GM21447 (cell line): Measurements from ENCODE around the gene RAD51B.

Experiments used
- ATAC-seq: cut with Tn5 transposase; IDR thresholded peaks from one replicate; pipeline ENCODE4 v1.9.1; 2021; ENCODE audit not compliant: unreplicated experiment

The RAD51B gene

DNA sequence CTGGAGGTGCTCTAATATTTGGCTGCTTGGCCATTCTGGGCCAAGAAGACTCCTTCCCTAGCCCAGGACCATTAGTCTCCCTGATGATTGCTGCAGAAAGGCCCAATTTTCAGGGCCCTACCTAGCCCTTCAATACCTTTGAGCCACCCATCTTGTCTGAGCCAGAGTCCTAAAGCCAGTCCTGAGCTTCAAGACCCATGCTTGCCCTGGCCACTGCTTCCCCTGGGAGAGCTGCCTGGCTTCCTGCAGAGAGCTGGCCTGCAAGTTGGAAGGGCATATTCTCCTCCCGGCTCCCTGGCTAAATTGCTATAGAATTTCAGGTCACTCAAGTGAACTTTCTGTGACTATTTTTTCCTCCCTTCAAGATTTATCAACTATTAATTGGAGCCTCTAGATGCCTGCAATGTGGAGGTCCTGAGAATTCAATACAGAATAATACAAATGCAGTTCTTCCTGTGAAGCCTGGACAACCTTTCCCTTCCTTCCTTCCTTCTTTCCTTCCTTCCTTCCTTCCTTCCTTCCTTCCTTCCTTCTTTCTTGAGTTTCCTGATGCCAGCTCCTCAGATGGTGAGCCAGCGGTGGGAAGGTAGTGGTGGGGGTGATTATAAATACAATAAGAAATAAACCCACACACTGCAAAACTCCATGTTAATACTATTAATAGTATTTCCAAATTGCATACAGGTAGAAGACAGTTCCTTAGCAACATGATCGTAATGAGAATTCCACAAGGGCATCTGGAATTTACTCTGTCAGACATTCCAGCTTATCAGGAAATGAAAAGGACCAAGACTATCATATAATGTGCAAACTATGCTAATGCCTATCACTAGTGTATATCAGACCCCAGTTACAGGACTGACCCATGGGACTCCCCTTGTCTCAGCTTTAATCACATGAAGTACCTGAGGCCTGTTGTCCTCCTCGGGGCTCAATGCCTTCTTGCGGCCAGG is 865.2 kb downstream of the RAD51B start:
- no peak for ATAC-seq

DNA sequence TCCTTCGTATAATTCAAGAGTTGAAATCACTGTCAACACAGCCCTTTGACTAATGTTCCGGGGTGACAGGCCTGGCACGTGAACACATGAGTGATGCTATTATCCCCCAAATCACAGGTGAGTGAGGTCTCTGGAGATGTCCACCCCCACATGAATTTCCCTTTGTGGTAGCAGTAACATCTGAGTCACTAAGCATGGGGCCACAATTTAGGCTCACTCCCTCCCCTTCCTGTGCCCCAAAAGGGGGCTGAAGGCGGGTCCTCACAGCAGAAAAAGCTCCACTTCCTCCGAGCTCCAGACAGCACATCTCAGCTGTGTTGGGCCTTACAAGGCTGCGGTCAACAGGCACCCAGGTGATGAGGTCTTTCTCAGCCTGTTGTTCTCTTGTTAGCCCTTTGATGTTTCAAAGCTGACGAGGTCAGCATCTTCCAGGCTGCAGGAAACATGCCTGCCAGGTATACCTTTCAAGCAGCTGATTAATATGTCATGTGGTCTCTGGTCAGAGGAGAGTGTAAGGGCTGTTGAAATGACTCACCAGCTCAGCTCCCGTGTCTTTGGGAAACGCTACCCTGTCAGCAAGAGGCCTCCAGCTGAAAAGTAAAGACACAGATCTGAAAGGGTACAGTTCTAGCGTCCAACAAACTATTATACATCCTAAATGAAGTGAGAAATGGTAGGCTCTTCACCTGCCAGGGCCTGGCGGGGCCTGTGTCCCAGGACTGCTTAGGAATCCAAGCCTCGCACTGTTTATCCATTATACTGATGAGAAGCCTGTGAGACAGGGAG is 866.0 kb downstream of the RAD51B start:
- peak; percentile 74 for ATAC-seq

DNA sequence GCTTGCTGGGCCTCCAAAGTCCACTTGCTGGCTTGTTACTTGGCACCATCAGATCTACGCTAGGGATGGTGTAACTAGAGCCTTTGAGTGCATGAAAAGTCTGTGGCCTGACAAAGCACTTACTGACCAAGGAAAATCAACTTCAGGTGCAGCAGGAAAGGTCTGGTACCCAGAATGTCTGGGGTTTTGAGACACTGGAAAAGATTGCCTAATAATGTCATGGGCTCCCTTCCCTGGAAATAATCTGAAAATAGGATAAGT is 866.6 kb downstream of the RAD51B start:
- ATAC-seq: no peak

DNA sequence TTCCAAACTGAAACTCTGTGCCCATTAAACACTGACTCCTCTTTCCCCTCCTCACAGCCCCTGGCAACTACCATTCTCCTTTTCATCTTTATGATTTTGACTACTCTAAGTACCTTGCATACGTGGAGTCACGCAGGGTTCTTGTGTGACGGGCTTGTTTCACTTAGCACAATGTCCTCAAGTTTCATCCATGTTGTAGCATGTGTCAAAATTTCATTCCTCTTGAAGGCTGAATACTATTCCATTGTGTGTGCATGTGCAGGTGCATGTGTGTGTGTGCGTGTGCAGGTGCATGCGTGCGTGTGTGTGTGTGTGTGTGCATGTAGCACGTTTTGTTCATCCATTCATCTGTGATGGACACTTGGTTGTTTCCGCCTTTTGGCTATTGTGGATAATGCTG is 867.1 kb downstream of the RAD51B start:
- ATAC-seq: no peak

DNA sequence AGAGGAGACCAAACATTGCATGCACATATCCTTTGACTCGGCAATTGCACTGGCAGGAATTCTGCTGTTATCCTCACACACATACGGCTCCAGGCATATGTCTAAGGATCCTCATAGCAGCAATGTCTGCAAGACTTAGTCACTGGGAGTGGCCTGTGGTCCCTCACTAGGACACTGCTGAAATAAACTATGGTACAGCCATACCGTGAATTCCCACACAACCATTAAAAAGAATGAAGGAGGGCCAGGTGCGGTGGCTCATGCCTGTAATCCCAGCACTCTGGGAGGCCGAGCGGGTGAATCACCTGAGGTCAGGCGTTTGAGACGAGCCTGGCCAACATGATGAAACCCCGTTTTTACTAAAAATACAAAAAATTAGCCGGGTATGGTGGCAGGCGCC is 868.2 kb downstream of the RAD51B start:
- ATAC-seq: no peak

DNA sequence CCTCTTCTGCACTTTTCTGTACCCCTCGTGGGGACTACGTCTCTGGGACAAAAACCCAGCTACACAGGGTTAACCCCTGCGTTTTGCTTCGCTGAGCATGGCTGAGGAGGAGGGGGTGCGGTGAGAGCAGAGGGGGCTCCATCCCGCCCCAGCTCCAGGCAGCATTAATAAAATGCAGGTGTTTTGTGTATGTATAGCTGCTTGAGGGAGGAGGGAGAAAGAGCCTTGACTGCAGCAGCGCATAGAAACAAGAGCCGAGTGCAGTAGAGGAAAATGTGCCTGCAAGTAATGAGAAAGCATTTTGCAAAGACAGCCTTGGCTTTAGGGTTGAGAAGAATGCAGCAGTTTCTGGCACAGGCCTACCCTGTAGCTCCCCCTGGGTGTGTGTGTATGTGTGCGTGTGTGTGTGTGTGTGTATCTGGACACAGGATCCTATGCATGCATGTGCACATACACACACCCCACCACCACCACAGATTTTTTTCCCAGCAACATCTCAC is 869.3 kb downstream of the RAD51B start:
- ATAC-seq: no peak

DNA sequence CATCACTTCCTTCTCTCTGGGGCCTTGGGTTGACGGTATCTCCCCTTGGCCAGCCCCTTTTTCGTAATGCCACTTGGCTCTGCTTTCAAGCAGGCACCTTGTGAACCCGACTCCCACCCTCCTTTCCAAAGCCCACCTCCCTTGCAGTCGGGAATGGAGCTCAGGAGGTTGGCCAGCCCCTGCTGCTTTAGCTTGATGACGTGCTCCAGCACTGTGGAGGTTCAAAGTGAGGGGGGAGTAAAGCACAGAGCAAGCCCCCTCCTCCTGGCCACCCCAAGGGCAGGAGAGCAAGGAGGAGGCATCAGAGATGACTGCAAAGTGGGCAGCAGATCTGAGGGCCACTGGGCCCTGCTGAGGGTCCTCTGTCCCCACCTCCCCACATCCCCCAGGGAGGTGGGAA is 869.9 kb downstream of the RAD51B start:
- no peak for ATAC-seq

DNA sequence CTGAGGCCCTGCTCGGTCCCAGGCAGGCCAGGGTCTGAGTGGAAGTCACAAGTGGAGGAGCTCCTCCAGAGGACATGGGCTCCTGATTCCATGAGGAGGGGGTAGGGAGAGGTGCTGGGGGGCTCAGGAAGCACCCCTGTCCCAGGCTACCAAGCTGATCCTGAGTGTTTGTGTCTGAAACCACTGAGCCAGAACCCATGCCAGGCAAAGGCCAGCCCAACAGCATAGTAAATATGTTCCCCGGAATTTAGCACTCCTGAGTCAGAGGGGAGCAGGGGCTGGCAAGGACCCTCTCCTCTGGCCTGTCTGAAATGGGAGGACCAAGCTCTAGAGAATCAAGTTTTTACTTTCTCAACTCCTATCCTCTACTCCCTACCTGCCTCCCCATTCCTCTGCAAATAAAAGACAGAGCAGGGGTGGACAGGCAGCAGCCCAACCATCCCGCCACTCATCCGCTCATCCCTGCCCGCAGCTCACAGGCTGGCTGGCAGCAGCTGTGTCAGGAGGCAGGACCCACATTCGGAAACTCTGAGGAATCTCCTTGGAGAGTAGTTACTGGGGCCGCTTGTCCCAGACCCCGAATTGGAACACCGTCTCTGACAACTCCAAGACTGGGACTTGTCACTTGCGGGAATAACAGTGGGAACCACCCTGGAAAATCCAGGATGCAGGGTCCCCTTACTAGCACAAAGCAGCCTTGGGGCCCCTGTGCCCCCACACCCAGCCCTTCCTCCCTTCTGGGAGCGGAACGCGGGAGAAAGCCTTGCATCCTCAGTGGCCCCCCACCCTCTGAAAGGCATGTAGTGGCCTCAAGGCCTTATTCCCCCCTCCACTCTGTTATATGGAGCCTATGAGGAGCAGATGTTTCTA is 870.7 kb downstream of the RAD51B start:
- ATAC-seq: no peak

DNA sequence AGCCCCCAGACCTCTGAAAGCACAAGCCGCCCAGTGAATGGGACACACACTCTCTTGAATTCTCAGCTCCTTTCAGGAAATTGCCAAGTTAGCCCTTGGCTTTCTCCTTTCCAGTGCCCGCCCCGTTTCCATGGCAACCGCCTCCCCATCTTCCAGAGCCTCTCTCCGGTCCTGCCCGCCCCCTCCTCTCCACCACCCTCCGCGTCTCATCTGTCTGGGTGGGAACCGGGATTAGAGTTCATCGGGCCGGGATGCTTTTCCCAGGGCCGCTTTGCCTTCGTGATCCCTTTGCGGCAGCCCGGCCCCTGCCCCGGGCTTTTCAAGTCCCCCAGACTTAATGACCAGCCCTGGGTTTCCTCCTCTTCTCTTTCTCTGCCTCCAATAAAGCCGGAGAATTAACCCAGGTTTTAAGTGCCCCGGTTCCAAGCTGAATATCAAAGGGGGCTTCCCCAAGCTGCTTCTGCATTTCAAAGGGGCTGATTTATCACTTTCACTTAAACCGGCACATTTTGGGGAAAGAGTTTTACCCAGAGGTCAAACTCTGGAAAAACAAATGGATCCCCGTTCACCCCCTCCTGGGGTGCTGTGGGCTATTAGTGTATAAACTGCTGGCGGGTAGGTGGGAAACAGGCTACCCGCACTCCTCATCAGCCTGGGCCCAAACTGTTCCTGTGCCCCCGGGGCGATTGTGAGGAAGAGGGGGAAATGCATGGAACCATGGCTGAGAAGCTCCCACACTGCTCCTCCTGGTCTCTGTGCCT is 871.6 kb downstream of the RAD51B start:
- no peak for ATAC-seq

DNA sequence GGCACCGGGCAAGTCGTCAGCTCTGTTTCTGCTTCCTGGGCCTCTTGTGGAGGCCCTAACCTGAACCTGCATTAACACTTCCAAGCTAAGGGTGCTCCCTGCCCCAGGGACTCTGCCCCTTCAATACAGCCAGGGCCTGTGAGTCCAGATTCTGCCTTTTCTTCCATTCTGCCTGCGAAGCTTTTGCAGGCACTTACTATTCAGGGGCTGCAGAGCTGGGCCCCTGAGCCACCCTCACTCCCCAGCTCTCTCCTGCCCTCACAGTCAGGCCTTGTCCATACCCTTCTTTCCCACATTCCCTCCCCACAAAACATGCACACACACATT is 872.2 kb downstream of the RAD51B start:
- no peak for ATAC-seq

DNA sequence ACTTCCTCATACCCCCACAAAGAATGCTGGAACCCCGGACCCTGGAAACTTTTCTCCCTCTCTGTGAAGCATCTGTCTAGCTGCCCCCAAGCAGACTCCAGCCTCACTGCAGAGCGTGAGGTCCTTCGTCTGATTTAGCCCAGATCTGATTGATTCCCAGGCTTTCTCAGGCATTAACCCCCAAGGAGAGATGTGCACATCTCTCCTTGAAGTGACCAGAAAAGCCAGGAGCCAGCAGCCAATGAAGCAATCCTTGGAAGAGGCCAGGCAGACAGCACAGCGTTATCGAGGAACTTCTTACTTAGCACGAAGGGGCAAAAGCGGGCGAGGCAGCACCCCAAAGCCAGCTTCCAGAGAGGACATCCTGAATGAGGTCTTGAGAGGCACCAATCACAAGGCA is 872.6 kb downstream of the RAD51B start:
- no peak for ATAC-seq

DNA sequence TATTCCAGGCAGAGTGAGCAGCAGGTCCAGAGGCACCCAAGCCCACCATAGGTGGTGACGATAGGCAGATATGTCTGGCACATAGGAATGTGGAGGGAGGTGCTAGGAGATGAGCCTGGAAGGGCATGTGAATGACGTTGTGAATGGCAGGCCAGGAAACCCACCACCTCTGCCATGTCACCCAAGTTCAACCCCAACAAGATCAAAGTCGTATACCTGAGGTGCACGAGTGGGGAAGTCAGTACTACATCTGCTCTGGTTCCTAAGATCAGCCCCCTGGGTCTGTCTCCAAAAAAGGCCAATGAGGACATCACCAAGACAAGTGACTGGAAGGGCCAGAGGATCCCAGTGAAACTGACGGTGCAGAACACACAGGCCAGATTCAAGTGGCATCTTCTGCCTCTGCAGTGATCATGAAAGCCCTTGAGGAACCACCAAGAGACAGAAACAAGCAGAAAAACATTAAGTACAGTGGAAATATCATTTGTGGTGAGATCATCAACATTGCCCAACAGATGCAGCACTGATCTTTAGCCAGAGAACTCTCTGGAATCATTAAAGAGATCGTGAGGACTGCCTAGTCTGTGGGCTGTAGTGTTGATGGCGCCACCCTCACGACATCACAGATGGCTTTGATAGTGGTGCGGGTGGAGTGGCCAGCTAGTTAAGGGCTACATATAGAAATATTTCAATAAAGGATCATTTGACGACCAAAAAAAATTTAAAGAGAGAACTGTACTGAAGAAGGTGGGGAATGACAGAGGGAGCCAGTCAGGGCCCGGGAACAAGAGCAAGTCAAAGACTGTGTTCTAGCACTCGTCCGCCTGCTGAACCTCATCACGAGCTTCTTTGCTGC is 873.6 kb downstream of the RAD51B start:
- ATAC-seq: no peak

DNA sequence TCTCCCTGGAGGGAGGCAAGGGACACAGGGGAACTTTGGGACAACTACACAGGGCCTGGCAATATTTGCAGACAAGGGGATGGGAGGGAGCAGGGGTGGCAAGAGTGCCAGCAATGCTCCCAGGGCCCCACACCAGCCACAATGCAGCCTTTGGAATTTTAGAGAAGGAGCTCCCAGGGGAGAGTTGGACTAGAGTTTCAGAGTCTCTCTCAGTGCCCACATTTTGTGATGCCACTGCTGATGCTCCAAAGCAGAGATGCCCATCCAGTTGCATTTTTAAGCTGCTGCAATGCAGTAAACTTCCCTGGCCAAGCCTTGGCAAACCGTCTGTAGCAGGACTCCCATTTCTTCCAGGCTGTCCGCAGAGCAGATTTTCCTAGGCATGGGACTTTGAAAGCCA is 874.3 kb downstream of the RAD51B start:
- ATAC-seq: no peak

DNA sequence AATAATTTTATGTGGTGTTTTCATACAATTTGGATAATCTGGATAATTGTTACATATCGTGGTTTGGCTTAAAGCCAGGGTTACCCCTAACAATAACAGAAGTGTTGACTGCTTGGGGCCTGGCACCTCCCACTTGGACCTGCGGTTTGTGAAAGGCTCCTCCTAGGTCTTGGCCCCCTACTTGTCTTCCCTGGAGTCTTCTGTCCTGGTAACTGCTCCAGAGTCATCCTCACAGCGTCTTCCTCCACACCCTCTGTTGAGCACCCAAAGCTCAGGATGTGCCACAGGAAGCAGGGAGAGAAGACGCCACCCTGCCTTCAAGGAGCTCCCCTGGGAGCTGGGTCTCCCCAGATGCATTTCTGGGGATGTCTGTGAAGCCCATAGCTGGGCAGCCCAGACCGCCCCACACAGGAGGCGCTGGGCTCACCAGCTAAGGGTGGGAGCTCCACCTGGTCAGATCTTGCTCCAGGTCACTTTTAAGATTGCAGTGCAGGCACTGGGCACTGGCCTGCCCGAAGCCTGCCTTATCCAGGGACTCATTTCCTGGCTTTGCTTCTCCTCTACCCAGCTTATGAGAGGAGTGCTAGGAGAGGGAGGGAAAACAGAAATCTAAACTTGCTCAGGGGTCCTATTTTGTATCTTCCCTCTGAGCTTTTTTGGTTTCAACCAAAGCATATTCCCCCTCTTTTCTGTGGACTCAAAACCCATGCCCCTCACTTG is 875.1 kb downstream of the RAD51B start:
- ATAC-seq: no peak

DNA sequence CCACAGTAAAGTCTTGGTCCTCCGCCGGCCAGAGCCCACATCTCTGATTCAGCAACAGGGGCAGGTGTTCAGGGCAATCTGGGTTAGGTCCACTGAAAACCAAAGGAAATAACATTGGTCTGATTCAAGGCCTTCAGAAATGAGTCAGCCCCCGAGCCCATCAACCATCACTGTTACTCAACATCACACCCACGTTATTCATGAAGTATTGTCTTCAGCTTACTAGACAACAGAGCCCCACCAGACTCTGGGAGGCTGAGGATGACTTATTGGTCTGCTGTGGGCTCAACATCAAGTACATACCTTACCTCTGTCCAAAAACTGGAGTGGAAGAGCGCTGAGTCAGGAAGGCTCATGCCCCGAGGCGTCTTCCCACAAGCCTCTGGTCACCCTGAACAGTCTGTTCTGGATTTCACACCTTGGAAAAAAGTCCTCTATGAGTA is 875.8 kb downstream of the RAD51B start:
- peak; percentile 96 for ATAC-seq

DNA sequence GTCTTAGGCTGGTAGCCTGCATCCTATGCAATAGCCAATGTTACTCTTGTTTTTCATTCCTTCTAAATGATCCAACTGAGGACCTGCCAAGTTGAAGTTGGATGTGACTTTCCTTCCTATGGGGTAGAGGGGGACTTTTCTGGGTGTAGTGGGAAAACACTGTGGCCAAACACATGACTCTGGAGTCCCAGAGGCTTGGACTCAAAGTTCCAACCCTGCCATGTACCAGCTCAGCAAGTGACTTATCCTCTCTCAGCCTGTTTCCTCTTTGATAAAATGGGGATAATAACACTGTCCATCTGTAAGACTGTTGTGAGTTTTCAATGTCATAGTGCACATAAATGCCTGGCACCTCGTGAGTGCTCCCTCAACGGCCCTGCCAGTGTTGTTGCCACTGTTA is 876.3 kb downstream of the RAD51B start:
- ATAC-seq: no peak

DNA sequence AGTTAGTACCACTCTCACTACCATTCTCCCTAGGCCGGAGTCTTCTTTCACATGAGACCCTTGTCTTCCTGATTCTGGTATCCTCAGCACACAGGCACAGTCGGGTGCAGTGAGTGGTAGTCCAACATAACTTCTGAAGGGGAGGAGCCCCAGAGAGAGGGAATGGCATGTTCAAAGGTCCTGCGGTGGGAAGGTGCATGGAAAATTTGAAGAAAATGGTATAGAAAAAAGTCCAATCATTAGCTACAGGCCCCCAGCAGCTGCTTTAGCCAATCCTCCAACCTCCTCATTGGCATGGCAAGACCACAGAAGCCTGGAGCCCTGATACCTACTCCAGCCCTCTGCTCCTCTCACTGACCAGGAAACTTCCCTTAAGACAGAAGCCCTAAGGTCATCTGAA is 876.7 kb downstream of the RAD51B start:
- ATAC-seq: no peak

DNA sequence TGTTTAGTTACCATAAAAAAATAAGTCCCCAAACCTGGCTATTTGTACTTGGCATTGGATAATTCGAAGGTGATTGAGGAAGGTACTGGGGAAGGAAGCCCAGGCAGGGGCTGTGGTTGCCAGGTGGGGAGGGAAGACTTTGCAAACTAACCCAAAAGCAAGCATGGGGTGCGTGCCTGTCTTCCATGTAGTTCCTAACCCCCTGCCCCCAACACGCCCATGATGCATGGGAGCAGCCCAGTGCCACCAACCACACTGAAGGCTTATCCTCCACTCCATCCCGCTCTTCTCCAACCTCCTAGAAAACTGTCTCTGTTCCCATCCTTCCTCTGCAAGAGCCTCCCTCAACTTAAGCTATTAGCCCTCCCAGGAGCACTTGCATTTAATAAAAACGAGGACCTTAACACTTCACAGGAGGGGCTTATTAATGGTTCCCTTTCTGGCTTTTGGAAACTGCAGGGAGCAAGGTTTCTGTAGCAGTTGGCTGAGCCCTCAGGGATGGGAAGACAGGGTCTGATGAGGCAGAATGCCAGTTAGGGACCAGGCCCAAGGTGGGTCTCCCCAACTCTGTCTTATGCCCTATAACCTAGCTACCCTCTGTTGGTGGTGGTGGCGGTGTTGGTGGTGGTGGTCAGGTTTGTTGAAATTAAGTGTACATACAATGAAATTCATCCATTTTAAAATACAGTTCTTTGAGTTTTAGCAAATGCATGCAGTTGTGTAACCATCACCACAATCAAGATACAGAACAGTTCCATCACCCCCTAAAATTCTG is 877.3 kb downstream of the RAD51B start:
- no peak for ATAC-seq
